ENCODE results near the gene PHF5A.

Gene PHF5A, protein sequence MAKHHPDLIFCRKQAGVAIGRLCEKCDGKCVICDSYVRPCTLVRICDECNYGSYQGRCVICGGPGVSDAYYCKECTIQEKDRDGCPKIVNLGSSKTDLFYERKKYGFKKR

DNA sequence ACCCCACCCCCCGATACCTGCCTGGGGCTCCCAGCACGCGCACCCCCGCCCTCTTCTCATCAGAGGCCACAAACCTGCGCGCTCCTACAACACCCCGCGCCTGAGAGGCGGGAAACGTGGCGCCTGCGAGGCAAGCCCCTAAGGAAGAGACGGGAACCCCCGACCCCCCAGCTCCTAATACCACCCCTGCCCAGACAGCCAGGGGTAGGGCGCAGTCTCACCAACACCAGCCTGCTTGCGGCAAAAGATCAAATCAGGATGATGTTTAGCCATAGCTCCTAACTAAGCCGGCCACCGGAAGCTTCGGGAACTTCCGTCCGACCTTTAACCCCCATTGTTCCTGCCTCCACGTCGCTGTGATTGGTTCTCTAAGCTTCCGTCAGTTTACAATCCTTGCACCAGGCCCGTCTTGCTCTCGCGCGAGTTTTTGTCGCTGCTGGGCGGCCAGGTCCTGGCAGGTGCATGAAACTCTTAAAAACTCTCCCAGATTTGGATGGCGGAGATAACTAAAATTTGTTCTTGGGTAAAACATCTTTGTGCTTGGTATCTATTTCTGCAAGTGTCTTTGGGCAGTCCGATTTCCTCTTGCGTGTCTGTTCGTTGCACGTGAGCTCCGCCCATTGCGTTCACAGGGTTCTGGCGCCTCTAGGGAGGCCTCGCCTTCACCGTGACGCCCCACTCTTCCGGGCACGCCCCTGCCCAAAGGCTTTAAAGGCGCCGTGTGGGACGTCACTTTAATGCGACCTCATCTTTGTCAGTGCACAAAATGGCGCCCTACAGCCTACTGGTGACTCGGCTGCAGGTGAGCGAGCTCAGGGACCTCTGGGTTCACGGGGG is at the start of gene PHF5A, which contains the start of gene ACO2:
Gene PHF5A, minus strand, starts transcription at position 312 of the 837 bp plus-strand sequence. Its CDS starts 39 bp downstream, at position 273.
Gene ACO2, plus strand, starts transcription at position 737 of the 837 bp plus-strand sequence. Its CDS starts 30 bp downstream, at position 767.
- peak; percentile 90 for DNase-seq

DNA sequence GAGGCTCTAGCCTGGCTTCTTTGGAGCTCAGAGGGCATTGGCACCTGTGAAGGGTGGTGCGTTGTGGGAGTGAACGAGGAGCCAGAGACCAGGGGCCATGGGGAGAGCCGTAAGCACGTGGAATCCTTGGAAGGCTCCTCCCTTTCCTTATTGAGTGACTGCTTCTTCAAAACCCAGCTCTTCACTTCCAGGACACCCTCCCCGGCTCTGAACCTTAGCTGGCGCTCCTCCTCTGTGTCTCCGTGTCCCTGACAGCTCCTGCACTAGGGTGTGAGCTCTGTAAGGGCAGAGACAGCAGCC is 49.5 kb upstream of the PHF5A start:
- DNase-seq = no peak

DNA sequence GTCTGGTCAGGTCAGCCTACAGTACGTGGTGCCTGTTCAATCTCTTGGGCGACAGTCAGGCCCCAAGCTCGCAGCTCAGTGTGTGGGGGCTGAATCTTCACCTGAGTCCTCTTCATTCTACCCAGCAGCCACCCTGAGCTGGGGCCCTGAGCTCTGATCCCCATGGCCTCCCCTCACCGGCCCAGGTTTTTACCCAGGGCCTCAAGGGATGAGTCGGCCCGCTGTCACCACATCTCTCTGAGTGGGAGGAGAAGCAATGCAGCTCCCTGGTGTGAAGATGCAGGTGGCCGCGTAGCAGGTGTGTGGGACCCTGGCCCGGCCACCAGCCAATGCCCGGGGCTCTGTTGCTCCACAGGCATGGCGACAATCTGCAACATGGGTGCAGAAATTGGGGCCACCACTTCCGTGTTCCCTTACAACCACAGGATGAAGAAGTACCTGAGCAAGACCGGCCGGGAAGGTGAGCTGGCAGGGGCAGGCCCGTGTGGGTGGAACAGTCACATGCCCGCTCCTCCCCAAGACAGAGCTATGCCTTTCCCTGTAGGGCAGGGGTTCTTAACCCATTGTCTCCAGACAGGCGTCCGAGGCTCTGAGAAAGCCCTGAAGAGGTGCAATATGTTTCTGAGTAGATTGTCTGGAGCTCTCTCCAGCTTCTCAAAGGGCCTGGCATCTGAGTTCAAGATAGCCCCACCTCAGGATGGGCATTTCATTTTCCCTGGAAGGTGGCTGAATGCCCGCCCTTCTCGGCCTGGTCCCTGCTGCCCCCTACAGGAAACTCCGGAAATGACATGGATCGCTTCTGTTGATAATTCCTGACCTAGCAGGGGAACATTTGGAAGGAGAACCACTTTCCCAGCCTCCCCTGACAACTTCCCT is 48.9 kb upstream of the PHF5A start:
- peak; percentile 9 for DNase-seq

DNA sequence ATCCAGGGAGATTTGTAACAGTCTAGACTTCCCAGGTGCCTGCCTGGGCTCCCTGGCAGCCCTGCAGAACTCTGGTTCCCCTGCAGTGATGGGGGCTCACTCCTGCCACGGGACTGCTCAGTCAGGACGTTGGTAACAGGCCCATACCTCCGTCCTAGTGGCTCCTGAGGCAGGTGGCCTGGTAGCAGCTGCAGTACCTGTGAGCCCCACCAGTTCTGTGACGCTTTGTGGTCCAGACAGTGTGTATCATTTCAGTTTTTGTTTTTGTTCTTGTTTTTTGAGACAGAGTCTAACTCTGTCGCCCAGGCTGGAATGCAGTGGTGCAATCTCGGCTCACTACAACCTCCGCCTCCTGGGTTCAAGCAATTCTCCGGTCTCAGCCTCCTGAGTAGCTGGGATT is 48.0 kb upstream of the PHF5A start:
- DNase-seq = no peak

DNA sequence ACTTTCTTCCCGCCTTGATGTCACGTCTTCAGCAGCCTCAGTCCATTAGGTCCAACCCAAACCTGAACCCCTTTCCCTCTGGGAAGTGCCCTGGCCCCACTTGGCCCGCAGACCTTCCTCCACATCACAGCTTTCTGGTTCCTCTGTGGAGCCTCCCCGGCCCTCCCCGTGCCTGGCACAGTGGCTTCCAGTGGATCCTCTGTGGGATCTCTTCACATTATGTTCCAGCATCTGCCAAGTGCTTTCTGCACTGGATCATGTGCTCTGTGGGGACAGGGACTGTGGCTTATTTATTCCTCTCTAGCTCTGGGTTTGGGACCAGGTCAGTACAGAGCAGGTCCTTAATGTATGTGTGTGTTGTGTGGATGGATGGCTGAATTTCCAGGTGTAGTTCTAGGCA is 44.9 kb upstream of the PHF5A start:
- DNase-seq = no peak

DNA sequence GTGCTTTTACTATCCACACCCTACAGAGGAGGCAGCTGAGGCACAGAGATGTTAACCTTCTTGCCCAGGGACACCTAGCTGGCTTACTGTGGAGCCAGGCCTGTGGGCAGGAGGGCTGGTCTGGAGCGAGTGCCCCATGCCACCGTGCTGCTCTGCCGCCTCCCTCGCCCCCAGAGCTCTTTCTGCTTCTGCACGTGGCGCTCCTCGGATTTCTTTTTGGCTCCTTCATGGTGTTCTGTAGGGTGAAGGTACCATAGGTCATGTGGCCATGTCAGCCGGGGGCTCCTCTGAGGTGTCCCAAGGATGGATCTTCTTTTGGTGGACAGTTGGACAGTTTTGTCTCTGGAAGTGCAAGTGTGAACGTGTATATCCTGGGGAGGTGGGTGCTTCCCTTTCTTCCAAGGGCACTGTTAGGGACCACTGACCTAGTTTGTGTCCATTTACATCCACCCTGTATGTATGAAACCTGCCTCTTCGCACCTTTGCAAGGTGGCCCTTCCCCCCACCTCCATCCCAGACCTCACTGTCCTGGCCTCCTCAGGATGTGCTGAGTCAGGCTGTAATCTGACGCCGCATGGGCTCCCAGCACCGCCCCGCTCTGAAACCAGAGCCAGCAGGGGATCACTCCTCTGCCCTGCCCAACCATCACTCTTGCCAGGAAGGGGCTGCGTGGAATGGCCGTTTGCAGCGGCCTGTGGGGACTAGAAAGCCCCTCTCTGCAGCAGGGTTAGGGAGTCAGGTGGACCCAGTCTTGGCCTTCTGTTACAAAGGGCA is 44.1 kb upstream of the PHF5A start:
- peak; percentile 30 for DNase-seq

DNA sequence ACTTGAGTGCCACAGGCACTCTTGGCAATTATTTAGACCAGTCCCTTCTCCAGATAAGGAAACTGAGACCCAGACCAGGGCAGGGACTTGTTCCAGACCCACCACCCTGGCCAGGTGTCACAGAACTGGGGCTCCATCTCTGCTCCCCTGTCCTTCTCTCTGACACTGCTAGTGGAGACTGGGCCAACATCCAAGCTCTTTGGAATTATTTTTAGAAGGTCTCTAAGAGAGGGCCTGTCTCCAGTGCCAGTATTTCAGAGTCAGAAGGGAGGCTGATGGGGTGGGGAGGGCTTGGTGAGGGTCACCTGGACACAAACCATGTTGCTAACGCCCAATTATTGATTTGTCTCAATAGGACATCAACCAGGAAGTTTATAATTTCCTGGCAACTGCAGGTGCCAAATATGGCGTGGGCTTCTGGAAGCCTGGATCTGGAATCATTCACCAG is 43.1 kb upstream of the PHF5A start:
- DNase-seq = peak; percentile 3

DNA sequence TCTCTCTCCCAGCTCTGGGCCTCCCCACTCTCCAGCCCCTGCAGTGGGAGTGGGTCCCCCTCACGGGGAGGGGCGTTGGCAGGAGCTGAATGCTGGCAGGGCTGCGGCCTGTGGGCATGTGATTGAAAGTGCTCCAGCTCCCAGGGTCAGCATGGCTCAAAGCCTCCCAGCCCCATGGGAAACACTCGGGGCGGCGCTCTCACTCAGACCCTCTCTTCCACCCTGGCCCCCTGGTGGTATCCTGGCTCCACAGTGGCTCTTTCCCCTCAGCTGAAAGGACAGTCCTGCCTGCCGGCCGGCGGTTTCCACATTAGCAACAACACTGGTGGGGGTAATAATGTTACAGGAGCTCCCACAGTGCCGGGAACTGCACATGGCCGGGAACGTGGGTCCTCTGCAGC is 40.3 kb upstream of the PHF5A start:
- no peak for DNase-seq

DNA sequence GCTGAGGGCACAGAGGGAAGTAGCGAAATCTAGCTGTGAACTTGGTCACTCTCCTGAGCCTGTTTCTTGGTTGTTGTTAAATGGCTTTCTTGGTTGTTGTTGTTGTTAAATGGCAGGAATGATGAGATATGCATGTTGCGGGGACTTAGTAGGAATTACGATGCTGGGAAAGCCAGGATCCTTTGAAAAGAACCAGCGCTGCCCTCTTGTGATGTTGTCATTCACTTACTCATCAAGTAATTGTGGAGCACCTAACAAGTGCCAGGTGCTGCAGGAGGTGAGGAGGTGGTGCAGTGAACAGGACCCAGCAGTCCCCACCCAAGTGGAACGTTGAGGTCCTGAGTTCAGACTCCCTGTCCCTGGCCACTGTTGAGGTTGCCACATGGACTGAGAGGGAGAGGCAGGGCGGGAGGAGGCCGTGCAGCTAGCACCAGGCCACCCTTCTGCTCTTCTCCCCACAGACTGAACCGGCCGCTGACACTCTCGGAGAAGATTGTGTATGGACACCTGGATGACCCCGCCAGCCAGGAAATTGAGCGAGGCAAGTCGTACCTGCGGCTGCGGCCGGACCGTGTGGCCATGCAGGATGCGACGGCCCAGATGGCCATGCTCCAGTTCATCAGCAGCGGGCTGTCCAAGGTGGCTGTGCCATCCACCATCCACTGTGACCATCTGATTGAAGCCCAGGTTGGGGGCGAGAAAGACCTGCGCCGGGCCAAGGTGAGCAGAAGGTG is 39.0 kb upstream of the PHF5A start:
- DNase-seq = no peak

DNA sequence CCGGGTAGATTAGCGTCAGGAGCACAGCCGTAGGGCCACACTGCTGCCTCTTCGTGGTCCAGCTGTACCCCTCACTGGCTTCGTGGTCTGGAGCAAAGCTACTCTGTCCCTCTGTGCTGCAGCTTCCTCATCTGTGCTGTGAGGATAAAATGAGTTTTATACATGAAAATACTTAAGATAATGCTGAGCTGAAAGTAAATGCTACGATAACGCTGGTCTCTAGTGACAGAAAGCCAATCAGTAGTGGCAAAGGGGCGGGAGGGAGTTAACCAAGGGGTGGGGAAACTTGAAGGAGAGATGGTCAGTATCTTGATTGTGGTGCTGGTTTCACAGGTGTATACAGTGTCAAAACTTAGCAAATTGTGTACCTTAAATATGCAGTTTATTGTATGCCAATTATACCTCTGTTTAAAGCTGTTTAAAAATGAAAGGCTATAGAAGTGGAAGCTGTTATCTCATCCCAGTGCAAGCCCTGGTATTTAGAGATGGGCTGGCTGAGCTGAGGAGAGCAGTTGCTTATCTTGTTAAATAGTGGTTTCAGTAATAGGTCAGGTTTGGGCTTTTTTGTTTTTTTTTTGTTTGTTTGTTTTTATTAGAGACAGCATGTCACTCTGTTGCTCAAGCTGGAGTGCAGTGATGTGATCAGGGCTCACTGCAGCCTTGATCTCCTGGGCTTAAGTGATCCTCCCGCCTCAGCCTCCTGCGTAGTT is 37.2 kb upstream of the PHF5A start:
- DNase-seq = no peak

DNA sequence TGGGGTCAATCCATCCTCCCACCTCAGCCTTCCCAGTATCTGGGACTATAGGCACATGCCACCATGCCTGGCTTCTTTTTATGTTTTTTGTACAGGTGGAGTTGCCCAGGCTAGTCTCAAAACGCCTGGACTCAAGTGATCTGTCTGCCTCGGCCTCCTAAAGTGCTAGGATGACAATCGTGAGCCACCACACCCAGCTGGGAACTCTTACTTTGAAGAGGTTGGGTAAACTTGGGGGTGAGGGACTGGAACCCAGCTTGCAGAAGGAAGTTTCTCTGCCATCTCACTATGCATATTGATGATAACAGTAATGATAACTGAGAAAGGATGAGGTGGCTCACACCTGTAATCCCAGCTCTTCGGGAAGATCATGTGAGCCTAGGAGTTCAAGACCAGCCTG is 36.3 kb upstream of the PHF5A start:
- no peak for DNase-seq

DNA sequence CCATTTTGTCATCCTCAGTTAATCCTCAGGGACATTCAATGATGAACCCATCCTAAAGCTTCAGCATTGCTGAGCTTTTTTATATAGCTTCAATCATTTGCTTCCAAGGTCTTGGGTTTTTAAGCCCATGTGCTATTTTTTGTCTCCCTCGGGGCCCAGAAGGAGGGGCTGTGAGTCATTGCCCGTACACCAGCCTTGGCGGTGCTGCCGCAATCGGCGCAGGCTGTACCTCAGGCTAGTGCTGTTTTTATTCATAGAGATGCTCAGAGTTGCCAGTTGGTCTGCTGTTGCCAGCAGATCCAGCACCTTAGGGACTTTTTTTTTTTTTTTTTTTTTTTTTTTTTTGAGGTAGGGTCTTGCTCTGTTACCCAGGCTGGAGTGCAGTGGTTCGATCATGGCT is 35.9 kb upstream of the PHF5A start:
- no peak for DNase-seq

DNA sequence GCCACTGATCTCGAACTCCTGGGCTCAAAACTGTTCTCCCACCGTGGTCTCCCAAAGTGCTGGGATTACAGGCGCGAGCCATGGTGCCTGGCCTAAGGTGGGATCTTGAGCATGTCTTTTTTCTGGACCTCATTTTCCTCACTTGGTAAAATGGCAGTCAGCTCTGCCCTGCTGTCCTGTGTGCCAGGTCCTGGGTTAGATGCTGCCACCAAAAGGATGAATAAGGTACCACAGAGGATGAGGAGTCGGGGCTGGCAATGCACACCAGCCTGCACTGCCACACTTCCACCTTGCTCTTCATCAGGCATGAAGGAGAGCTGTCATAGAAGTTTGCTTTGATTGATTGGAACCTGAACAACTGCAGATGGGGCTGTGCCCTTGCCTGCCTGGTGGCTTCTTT is 32.7 kb upstream of the PHF5A start:
- DNase-seq = no peak

DNA sequence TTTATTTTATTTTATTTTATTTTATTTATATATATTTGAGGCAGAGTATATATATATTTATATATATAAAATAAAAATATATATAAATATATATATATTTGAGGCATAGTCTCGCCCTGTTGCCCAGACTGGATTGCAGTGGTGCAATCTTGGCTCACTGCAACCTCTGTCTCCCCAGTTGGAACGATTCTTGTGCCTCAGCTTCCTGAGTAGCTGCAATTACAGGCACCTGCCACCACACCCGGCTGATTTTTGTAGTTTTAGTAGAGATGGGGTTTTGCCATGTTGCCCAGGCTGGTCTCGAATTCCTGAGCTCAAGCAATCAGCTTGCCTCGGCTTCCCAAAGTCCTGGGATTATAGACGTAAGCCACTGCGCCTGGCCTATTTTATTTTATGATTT is 31.8 kb upstream of the PHF5A start:
- no peak for DNase-seq

DNA sequence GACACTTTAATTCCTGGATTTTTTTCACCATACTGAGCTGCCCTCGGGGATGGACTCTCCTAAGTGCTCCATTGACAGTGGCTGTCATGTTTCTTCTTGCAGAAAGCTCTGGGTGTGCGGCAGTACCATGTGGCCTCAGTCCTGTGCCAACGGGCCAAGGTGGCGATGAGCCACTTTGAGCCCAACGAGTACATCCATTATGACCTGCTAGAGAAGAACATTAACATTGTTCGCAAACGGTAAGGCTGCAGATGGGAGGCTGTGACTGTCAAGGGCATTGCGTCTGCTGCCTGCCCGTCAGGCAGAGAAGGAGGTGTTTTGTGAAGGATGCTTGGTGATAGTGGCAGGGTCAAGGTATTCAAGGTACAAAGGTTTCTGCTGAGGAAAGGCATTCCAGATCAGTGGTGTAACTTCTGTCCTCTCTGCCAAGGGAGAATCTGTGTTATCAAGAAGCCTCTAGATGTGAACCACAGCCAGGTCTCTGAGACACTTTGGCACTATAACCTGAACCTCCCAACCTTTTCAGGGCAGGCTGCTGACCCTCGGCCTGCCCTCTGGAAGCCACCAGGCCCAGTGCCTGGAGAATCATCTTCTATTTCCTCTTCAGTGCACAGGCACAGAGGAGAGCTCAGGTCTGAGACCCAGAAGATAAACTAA is 31.3 kb upstream of the PHF5A start:
- no peak for DNase-seq

DNA sequence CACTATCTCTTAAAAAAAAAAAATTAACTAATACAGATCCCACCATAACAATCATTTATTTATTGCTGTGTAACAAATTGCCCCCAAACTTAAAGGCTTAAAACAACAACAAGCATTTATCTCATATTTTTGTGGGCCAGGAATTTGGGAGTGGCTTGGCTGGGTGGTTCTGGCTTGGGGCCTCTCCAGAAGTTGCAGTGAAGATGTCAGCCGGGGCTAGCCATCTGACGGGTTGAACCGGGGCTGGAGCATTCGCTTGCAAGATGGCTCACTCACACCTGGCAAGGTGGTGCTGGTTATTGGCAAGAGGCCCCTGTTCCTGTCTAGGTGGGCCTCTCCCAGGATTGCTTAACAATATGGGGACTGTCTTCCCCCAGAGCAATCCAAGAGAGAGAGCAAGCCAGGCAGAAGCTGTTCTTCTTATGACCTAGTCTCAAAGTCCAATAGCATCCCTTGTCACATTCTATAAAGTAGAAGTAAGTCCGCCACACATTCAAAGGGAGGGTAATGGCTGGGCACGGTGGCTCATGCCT is 29.9 kb upstream of the PHF5A start:
- DNase-seq = no peak

DNA sequence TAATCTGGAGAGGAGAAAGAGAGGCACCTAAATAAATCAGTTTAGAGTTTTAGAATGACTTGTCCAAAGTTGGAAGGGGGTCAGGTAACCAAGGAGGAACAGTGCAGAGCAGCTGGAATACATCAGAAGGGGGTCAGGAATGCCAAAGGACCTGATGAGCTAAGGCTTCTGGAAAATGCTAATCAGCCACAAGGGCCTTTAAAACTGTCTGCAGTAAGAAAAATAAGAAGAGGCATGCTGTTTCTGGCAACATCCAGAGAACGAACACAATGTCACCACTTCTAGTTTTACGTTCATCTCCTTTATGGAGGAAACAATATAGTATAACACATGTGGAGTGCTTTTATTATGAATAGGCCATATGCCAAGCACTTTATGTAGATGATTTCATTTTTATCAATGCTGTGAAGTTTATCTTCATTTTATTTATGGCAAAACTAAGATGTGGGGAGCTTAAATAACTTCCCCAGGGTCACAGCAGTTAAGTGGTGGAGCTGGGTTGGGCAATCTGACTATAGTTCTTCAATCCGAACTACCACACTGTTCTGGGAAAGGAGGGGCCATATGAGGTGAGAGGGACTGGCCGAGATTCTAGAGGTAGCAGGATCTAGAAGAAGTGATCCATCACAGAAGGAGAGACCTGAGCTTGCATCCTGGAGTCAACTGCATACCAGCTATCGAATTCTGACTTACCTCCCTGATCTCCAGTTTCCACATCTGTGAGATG is 23.0 kb upstream of the PHF5A start:
- DNase-seq = no peak

DNA sequence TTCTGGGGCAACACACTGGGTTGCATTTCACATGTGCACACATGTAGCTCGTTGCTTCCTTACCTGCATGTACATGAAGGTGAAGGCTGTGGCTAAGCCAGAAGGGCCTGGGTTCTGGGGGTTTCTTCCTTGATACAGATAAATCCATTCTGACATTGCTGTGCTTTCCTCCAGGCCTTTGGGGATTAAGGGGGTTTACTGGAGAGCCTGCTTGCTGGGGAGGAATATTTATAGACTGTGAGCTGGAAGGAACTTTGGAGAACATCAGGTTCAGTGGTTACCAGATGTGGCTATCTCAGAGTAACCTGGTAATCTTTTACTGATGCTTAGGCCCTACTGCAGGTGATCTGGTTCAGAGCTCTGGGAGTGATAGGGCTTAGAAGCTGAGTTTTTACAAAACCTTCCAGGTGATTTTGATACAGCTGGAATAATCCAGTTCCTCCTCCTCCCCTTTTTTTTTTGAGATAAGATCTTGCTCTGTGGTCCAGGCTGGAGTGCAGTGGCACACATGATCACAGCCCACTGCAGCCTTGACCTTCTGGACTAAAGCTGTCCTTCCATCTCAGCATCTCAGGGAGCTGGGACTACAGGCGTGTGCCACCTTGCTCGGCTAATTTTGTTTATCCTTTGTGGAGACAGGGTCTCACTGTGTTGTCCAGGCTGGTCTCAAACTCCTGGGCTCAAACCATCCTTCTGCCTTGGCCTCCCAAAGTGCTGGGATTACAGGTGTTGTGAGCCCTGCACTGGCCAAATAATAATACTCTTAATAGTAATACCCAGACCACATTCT is 20.3 kb upstream of the PHF5A start:
- no peak for DNase-seq

DNA sequence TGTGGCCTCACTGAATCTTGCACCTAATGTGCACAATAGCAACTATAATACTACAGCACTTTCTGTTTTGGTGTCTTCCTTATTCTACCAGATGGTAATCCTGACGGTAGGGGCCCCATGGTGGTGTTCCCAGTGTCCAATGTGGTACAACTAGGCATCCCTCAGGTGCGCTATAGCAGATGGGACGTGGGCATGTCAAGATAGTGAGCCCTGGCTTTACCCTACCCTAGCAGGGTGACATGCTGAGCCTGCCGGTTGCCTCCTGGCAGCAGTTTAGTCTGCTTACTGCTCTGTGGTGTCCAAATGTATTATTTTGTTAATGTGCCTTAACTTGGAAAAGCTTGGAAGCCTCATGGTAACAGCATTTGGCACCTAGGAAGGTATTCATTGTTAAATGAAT is 19.6 kb upstream of the PHF5A start:
- DNase-seq = no peak

Data from DMS79 treated with DMSO at 0.1 percent for 48 hours (cell line).